ENCODE data around the gene FERD3L. TPM values are rescaled to one million over a fixed set of nuclear protein-coding genes. Genes with fewer than 3 reads are reported as not detected.
A peak's percentile ranks its signal among the peaks of the same experiment; 100 is the strongest.

FERD3L gene
- polyA plus RNA-seq, 10 donors = not detected

DNA sequence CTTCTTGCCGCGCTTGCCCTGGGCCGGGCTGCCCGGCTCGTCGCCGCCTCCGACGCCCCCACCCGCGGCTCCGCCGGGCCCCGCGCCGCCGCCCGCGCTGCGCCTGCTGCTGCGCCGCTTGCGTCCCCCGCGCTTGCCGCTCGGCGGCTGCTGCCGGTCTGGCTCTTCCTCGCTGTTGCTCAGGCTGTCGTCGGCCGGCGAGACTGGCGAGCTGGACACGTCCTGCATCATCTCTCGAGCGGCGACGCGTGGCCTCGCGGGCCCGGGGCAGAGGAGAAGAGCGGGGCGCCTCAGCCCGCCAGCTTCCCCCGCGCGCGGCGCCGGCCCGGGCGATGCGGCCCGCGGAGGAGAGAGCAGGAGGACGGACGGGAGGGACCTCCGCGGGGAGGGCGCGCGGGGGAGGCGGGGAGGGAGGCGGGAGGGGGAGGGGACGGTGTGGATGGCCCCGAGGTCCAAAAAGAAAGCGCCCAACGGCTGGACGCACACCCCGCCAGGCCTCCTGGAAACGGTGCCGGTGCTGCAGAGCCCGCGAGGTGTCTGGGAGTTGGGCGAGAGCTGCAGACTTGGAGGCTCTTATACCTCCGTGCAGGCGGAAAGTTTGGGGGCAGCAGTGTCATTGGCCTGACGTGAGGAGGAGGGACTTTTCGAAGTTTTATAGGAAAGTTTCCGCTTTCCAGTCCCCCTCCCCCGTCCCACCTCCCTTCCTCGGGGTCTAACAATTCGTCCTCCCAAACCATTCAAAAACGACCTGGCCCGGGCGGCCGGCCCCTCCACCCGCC is 27.9 kb downstream of the FERD3L start, which contains the start of gene TWIST1:
Gene TWIST1 (minus strand): TSS at position 546 of the 779 bp plus-strand sequence. CDS start 315 bp downstream, at position 231.
- DNase-seq = peak; percentile 93 to 97 (median 97)

DNA sequence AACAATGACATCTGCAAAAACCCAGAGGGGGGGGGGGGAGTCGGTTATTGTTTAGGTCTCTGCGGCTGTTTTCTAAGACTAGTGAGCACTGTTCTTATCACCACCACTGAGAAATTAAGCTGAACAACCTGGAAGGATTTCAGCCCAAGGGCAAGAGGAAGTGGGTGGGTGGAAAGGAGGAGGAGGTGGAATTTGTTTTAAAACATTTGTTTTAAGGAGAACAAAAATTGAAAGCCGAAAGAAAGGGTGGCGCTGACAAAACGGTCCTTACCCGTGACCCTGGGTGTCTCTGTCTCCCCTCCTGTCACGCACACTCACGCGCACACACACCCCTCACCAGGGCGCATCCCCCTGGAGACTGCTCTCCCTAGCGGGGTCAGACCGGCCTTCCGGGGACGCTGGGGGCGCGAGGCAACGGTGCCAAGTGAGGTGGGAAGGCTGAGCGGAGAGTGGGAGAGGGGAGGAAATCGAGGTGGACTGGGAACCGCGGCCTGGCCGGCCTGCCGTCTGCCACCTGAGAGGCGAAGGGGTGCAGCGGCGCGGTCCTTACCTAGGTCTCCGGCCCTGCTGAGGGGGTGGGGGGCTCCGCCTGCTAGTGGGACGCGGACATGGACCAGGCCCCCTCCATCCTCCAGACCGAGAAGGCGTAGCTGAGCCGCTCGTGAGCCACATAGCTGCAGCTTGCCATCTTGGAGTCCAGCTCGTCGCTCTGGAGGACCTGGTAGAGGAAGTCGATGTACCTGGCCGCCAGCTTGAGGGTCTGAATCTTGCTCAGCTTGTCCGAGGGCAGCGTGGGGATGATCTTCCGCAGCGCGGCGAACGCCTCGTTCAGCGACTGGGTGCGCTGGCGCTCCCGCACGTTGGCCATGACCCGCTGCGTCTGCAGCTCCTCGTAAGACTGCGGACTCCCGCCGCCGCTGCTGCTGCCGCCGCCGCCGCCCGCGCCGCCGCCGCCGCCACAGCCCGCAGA is 28.8 kb downstream of the FERD3L start:
- peak in 1 of 3 donors; percentile 81 for DNase-seq

DNA sequence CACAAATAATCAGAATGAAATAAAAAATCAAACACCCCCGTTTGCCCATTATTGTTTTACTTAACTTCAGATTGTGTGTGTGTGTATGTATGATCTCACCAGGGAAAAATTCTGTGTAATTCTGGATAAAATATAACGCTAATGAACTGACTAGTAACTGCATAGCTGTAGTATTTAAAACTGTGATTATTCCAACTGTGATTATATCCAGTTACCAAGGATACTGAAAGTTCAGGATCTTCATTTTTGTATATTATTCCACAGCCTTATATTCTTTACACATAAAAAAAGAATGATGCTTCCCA is 30.7 kb downstream of the FERD3L start:
- DNase-seq = no peak

DNA sequence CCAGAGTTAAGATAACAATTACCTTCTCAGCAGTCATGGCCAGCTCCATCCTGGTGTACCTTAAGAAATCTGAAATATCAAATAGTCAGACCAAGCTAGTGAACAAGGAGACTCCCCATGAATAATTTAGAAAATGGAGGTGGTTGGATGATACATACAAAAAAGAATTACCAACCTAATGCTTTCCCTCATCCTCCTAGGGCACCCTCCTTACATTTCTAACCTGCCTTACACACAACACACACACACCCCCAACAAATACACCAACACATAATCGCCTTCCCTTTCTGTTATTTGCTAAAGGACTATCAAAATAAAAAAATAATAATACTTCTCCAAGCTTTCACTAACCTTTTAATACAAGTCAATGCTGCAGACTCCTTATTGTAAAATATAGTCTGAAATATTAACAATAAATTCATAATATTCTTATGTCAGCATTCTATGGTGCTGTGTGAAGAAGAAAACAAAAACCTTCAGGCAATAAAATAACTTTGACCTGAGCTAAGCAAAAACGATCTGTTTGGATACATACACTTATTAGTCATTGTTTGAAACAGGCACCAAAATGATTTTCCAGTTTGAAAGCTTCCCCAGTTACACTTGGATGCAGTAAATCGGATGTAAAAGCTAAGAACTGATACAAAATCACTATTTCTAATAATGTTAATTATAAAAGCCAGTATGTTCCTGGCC is 31.2 kb downstream of the FERD3L start:
- peak in 1 of 3 donors; percentile 56 for DNase-seq

DNA sequence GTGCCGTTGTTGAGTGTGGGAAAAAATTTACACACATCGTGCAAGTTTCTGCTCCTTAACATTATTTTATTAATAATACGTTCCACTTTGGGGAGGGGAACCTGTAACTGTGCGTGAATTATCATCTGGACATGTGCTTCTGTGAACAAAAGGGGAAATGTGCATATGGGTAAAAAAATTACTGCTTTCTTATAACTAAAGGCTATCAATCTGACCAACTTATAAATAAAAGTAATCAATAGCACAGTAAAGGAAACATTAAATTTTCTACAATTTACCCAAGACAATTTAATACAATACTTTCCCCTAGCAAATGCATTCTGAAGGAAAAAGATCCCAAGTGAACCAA is 32.2 kb downstream of the FERD3L start:
- DNase-seq = no peak

DNA sequence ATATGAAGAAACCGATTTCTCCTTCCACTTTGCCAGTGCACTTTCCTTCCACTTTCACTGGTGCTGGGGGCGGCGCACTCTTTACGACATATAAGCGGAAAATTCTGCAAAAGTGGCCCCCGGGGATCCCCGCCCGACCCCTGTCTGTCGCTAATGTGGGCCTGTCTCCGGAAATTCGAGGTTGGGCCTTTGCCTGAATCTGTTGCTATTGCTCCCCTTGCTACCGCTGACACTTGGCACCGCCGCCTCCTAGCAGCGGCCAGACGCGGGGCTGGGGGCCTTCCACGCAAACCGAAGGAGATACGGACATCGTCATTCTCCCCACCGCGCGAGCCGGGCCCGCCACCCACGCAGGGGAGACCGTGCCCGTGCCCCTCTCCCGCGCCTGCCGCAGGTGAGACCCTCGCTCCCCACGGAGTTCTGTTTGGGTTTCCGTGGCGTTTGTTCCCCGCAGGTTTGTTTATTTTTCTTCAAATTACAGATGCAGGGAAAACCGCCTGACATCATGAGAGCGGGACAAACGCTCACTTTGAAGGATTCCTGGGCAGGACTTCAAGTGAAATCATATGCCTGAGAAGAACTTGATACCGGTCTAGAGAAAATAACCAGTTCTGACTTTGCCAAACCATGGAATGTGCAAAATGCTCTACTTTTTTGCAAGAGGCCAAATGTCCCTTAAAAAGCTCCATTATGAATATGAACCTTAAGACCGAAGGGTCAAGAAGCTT is 32.8 kb downstream of the FERD3L start:
- peak in 1 of 3 donors; percentile 70 for DNase-seq

DNA sequence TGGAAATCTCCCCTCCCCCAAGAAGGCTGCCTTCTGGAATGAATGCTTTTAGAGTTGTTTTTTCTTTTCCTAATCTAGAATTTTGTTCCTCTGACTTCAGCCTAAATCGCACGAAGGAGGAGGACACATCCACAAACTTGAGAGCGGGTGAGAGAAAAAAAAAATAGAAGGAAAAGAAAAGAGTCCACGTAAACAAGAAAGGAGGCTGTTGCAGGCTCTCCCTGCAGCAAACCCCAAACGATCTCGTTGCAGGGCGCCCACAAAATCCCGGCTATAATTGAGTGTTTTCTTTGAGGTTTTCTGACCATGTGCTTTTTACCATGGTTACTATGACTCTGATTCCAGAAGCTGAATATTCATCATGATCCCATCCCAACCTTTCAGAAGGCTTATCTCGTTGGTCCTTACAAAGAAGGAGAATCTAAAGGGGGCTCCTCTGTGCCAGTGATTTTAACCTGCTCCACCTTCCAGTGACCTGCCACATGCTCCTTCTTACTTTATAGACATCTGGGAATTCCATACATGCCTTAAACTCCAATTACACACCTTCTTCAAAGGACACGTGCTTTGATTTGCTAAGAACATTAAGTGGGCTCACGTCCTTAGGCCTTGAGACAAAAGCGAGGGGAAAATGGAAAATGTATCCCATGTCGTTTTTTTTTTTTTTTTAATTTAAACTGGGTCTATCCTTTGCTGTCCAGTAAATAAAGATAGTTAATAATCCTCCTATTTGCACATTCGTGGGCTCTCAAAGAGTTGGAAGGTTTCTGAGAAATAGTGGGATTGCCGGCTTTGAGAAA is 33.5 kb downstream of the FERD3L start:
- peak in 1 of 3 donors; percentile 41 for DNase-seq

DNA sequence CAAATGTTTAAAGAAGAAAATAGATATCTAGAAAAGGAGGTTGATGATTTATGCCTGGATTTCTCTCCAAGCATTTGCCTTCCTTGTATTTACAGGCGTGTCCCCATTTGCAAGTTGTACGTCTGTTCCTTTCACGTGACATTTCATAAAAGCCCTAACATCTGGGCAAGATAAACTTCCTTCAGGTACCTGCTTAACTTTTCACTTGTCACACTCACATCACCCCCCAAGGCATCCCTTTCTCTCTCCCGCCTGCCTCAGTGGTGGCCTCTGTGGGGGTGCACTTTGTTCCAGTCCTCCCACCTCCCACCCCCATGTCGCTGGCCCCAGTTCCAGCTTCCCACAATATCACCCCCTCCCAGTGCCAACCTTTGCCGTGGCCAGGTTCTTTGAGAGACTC is 34.4 kb downstream of the FERD3L start:
- peak in 1 of 3 donors; percentile 28 for DNase-seq

DNA sequence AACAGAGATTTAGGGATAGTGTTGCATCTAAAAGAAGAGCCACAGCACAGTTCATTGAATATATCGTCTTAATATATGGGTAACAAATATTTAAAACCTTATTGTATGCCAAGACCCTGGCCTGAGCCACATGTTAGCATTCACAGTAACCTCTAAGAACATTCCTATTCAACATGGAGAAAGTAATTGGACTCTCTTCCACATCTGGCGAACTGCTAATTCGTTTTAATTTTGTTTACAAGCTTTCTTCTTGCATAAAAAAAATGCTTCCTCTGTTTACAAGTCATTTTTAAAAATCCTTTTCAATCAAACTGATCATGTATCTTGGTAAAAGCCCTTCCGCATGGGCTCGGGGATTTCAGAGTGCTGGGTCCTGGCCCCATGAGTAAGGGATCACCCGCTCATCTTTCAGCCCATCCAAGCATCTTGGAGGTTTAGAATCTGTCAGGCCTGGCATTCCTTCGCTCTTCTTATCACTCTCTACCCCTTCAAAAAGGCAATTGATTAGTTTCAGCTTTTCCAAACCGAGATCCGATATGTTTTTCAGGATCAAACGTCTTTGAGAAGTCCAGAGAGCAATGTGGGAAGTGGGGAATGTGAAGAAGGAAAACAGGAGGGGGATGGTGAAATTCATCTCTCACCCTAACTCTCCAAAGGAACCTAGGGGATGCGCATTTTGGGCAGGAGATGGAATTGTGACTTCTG is 35.0 kb downstream of the FERD3L start:
- DNase-seq = peak in 1 of 3 donors; percentile 28

DNA sequence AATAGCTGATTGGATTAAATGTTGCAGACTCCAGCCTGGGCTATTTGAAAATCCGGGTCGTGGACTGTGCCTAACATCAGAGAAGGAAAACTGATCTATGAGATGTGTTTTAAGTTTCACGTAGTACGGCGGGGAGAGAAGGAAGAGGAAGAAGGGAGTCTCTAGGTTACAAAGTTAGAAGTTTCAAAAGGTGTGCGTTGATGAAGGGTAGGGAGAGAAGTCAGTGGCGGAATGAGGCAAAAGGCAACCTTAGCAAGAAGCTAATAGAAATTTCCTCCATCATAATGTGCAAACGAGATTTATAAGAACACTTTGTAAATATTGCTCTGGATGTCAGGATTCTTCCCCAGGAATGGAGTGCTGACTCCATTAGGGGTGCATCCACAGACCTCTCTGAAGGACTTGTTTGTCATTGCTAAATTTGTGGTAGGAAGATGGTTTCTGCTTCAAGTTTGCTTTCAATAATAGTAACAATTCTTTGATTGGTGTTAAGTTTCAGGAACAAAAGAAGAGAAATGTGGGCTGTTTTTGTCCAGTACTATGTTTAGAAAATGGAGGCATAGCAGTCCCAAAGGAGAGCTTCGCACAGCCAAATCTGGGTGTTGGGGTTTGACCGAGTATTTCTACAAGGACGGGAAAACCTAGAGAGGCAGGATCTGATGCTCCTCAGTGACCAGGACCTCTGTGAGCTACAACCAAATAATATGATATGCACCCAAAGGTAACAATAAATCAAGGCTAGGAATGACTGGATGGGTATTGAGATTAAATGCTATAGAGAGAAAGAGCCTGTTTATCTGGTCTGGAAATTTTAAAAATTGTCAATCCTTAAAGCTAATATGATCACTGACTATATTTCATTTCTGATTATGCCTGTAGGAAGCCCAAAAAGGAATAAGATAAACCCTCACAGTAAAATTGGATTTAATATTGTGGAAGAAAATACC is 35.9 kb downstream of the FERD3L start:
- DNase-seq = peak in 1 of 3 donors; percentile 40

DNA sequence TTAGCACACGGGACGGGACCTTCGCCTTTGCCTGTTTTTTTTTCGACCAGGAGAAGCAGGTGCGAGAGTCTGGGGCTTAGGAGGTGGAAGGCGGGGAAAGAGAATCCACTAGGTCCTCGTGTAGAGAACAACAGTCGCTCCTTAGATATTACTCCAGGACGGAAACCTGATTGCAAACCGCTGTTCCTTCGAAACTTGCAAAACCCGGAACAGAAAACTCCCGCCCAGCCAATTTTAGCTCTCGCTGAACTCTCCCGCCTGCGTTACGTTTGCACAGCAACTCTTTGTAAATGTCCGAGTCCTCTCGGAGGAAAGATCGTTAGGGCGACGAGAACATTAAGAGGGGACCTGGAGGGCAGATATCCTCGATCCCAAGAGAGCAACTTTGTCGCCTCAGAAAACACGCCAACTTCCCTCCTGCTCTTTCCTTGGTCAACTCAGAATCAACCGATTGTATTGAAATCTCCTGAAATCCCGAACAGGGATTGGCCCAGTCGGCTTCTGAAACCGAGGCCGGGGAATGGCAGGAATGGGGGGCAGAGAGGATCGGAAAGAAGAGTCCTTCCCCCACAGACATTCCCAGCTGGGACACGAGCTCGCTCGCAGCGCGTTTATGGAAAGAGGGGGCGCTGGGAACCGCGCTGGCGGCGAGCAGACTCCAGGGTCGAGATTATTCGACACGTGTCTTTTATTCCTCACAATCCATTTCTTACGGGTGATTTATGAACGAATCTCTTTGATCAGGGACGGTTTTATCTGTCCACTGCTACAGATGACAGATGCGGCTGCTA is 37.7 kb downstream of the FERD3L start:
- DNase-seq = peak; percentile 74 to 92 (median 79)

DNA sequence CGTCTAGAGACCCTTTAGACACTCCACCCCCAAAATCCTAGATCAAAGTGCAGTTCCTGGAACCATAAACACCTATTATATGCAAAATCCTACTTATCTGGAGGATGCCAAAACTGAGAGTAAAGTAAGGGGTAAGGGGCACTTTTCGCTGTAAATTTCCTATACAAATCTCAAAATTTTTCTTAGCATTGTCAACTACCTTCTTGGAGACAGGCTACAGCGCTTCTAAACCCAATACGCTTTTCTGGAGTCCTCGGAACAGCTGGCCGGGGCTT is 38.2 kb downstream of the FERD3L start:
- no peak for DNase-seq

DNA sequence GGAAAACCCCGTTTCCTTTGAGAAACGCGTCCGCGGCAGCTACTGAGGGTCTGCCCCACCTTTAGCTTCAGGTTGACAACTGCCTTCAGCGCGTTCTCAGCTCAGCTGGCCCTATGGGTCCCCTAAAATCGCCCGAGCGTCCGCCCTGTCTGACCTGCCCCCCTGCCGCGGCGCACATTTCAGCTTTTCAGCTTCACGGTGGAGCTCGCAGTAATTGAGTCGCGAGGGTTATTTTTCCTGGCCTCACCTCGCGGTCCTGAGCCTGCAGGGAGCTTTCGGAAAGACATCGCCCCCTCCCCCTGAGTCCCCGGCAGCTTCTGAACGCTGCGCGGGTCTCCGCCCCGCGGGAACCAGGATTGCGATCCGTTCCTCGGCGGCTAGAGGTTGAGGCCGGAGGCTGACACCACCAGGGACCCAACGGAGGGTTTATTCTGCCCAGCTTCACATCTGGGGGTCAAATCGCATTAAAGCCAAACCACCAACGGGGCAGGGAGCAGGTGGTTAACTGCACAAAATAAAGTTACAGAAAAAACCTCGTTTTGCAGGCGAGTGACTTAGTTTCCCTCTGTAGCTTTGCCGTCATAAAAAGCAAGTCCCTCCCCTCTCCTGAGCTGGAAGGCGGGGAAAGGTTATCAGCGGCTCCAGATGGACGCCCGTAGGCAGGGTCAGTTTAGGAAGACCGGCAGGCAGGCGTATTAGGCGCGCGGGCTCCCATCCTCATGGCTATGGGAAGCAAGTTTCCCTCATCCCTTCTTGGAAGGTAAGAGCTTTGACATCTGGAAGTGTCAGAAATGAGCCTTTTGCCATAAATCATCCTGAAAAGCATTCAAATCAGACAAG is 38.8 kb downstream of the FERD3L start:
- DNase-seq = peak in 1 of 3 donors; percentile 68

DNA sequence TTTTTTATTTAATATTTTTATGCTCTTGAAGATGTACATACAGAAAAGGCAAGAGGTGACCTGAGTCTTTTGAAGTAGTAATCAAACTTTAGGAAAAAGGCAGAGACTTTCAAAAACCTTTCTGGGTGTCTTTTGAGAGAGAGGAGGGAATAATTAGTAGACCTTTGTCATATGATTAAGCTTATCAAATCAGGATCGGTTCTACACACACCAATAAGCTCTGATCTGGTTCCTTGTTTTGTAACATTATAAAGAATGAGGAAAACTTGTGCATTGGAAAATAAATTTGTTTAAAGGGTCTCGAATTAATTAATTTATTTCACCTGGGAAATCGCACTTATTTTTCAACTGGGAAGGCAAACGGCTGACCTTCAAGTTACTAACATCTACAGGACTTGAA is 39.7 kb downstream of the FERD3L start:
- DNase-seq = no peak

DNA sequence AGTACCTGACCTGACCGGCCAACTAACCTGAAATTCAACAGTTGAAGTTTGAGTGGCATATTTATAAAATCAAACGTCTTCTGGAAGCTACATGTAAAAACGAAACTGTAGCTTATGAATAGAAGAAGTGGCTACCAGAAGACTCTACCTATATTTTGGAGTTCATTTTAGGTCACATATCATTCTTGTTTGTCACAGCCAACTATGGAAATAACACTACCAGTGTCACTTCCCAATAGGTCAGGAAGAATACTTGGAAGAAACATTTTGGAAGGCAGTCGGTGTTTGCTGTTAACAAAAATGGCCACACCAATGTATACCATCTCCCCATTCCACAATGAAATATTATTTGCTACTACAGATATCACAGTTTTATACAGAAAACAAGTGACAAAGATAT is 40.4 kb downstream of the FERD3L start:
- DNase-seq = peak in 1 of 3 donors; percentile 12

DNA sequence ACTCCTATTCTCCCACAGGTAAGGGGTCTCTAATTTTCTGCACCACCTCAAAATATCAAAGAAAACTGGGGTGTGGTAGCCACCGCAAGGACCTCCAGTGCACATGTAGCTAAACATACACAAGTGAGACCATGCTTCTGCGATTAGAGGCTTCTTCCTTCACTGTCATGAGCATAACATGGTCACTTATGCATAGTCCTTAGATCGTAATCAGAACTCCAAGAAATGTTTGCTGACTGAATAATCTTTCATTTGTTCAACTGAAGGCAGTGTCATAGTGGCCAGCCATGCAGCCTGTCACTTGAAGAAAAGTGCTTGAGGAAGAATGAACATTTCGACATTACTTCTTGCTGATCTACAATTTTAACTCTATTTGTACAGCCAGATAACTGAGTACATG is 42.3 kb downstream of the FERD3L start:
- DNase-seq = no peak

DNA sequence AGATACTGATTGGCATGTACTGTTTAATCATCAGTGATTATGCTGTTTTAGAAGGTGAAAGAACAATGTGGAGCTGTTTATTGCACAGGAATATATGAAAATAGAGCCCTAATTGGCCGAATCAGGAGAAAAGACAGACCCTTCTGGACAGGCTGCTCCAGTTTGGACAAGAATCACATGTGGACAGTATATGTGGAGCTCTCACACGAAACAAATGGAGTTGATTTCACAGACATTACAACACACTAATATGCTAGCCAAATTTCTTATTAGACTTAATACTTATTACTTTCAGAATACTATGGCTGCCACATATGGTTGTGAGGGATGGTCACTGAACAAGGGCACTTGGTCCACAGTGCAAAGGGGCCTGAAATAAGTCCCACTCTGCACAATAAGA is 43.3 kb downstream of the FERD3L start:
- peak in 1 of 3 donors; percentile 18 for DNase-seq

Data from muscle of back (tissue), 11 donors.